ACHN (cell line): Measurements from ENCODE around the gene HMMR.

Experiments used
- DNase-seq: peaks from one replicate; pipeline ENCODE4 v3.0.0-alpha.2; 2015
- in situ Hi-C: cut with HindIII; loops from 2 replicates; pipeline ENCODE4 v1.10.0; 2017; ENCODE audit warnings: low sequenced_read_pairs, low pct_ligation_motif_present, low pct_unique_long_range_greater_than_20kb

The HMMR gene

DNA sequence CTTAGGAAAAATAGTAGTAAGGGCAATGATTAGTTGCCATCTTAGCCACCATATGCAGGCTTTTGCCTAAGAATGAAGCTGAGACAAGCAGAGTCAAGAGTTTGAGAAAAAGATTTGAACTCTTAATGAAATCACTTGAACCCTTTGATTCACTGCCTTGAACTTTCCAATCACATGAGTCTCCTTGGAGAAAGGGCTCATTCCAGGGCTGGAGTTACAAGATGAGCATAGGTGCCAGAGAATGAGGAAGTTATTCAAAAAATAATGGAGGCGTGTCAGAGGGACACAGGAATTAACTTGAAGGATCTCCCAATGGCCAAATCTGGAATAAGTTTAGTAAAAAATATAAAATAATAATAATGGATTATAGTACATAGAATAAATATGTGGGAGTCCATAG, 80.3 kb downstream of the HMMR start:
- in situ Hi-C loops: no loop called here
- no peak for DNase-seq
